H1 (cell line): ENCODE results near the gene MIEN1. TPM values are rescaled to one million over a fixed set of nuclear protein-coding genes. Genes with fewer than 3 reads are reported as not detected.

ENCODE experiments used
- ASH2L ChIP-seq: fragments of 200-600, 300-600 bp; sonication (generic); IDR thresholded peaks from one replicate; pipeline ENCODE4 v1.7.1; 2017; ENCODE audit warnings: low read length
- BACH1 ChIP-seq: IDR thresholded peaks from 2 replicates; pipeline ENCODE4 v1.6.1; 2012; ENCODE audit warnings: low read length, improper control_type of control experiment
- CHD1 ChIP-seq: IDR thresholded peaks from 2 replicates; pipeline ENCODE4 v1.6.1; 2012; ENCODE audit warnings: low read depth, low read length, improper control_type of control experiment
- CREB1 ChIP-seq: IDR thresholded peaks from 2 replicates; pipeline ENCODE4 v1.6.1; 2012; ENCODE audit warnings: inconsistent platforms
- EGR1 ChIP-seq: IDR thresholded peaks from 2 replicates; pipeline ENCODE4 v1.6.1; 2011; ENCODE audit warnings: low read depth, low read length, borderline replicate concordance
- GABPA ChIP-seq: IDR thresholded peaks from 2 replicates; pipeline ENCODE4 v1.6.1; 2011; ENCODE audit warnings: mild to moderate bottlenecking, low read length, moderate library complexity, borderline replicate concordance; ENCODE audit not compliant: insufficient read depth
- HDAC2 ChIP-seq, 2 experiments: fragments of 300-600 bp in 1 of 2; sonication (generic) in 1 of 2; IDR thresholded peaks; 2 replicates each; pipeline ENCODE4 v1.6.1; 2011 to 2012; ENCODE audit warnings: low read depth in 2 of 2, low read length in 2 of 2, mild to moderate bottlenecking in 2 of 2, moderate library complexity in 2 of 2, borderline replicate concordance in 1 of 2, inconsistent platforms in 1 of 2
- KDM4A ChIP-seq: IDR thresholded peaks from one replicate; pipeline ENCODE4 v1.7.1; 2012; ENCODE audit warnings: low read depth, mild to moderate bottlenecking, moderate library complexity, low read length, inconsistent platforms; ENCODE audit not compliant: severe bottlenecking
- KDM5A ChIP-seq: fragments of 200-600 bp; IDR thresholded peaks from 2 replicates; pipeline ENCODE4 v1.7.1; 2012; ENCODE audit warnings: mild to moderate bottlenecking, low read length, inconsistent platforms, mixed read lengths
- POLR2A ChIP-seq, 2 experiments: IDR thresholded peaks; 1 replicate in 1 of 2; 2 replicates in 1 of 2; pipeline ENCODE4 v1.6.1; 2011; ENCODE audit warnings: low read depth in 2 of 2, low read length in 2 of 2, mild to moderate bottlenecking in 2 of 2; ENCODE audit errors: control extremely low read depth in 1 of 2
- RAD21 ChIP-seq, 2 experiments: IDR thresholded peaks in 1 of 2; conservative IDR thresholded peaks in 1 of 2; 2 replicates each; pipeline ENCODE4 v1.6.1; 2011; ENCODE audit warnings: low read depth in 2 of 2, low read length in 2 of 2, improper control_type of control experiment in 1 of 2, inconsistent platforms in 1 of 2, mild to moderate bottlenecking in 1 of 2, moderate library complexity in 1 of 2
- RBBP5 ChIP-seq: IDR thresholded peaks from 2 replicates; pipeline ENCODE4 v1.7.1; 2012; ENCODE audit warnings: low read depth, mild to moderate bottlenecking, inconsistent platforms, low read length, moderate library complexity, borderline replicate concordance
- SIN3A ChIP-seq, 2 experiments: IDR thresholded peaks in 1 of 2; conservative IDR thresholded peaks in 1 of 2; 2 replicates each; pipeline ENCODE4 v1.6.1; 2011 to 2012; ENCODE audit warnings: low read length in 2 of 2, improper control_type of control experiment in 1 of 2, low read depth in 1 of 2, mild to moderate bottlenecking in 1 of 2
- TAF7 ChIP-seq: optimal IDR thresholded peaks from 2 replicates; pipeline ENCODE3; 2011; ENCODE audit warnings: low read depth, mild to moderate bottlenecking, inconsistent platforms, low read length, moderate library complexity, borderline replicate concordance
- TCF12 ChIP-seq: IDR thresholded peaks from 2 replicates; pipeline ENCODE4 v1.6.1; 2011; ENCODE audit warnings: low read depth, mild to moderate bottlenecking, low read length
- polyA plus RNA-seq, 7 experiments: library from polyadenylated mRNA; depleted of rRNA in 3 of 7; stranded (reverse) in 5 of 7; unstranded in 2 of 7; fragments of >200 nt in 5 of 7; fragments of 200-250 nt in 2 of 7; gene quantifications; 1 replicate in 5 of 7; 2 replicates in 1 of 7; 4 replicates in 1 of 7; pipeline versions ENCODE4 v1.2.1 to v1.2.3, GENCODE V29; 2011 to 2013; ENCODE audit warnings: missing spikeins in 2 of 7, mixed read lengths in 2 of 7
- total RNA-seq: library from RNA; stranded (reverse); fragmentation: NEBNext Ultra II Directional; extraction: Animal tissue kit (Norgen Biotek cat#: 25700); gene quantifications from 2 replicates; pipeline ENCODE4 v1.2.1, GENCODE V29; 2021
- TF ChIP-seq, protein P1 (sequence below): IDR thresholded peaks from 2 replicates; pipeline ENCODE4 v1.6.1; 2012; ENCODE audit warnings: inconsistent platforms
- TF ChIP-seq, protein P2 (sequence below): IDR thresholded peaks from 2 replicates; pipeline ENCODE4 v1.6.1; 2012; ENCODE audit warnings: inconsistent platforms
- TF ChIP-seq, protein P3 (sequence below): IDR thresholded peaks from 2 replicates; pipeline ENCODE4 v1.6.1; 2012; ENCODE audit warnings: low read length, inconsistent platforms

MIEN1 gene
- total and polyA plus RNA-seq, 2 of the 8 experiments (the other 6 are each of a cell fraction or from before 2014, with no cell fraction given), result 29.6 to 54.9 TPM

DNA sequence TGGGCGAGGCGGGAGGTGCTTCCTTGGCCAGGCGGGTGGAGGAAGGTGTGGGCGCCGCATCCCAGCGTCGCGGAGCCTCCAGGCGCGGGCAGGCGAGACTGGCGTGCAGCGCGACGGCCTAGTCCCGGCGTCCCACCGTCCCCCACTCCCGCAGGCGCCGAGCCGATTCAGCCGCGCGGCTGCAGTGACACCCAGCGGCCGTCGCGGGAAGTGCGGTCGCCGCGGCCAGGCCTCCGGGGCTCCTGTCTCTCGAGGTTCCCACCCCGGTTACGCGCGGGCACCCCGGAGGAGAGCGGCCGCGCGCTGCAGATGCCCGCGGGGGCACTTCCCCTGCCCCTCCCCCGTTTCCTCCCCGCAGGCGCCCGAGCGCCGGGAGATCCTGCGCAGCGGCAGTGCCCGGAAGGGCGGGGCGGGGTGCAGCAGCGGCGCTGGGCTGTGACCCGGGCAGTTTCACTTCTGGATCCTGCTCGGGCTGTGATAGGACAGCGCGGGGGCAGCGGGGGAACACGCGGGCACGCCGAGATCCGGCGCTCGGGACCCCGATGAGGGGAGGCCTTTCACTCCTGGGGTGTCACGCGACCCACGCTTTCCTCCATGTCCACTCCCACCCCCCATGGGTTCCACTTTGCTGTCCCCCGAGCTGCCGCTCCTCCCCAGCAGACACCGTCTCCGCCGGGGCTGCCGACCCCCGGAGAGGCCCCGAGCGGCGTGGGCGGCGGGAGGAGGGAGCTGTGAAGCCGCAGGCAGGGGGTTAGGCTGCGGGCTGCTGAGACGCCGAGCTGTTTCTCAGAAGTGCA lies 24.0 kb upstream of the MIEN1 start (continued):
- TF ChIP-seq, protein P1, sequence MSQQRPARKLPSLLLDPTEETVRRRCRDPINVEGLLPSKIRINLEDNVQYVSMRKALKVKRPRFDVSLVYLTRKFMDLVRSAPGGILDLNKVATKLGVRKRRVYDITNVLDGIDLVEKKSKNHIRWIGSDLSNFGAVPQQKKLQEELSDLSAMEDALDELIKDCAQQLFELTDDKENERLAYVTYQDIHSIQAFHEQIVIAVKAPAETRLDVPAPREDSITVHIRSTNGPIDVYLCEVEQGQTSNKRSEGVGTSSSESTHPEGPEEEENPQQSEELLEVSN, result peak; percentile 32; the same call in 1 of the 2 replicates
- TF ChIP-seq SIN3A (conservative IDR thresholded peaks at IDR 0.05 in 1 of 2, IDR thresholded peaks at IDR 0.05 in 1 of 2; ENCODE audit: low read depth in 1 of 2, low read length in 2 of 2), result 0 out of 4 replicates have a peak, but pooled peaks of 1 of the 2 experiments have one; percentile 37
- peak; percentile 19; the same call in 1 of the 2 replicates for TF ChIP-seq EGR1
- TF ChIP-seq CREB1, result peak; percentile 37
- no peak for TF ChIP-seq TAF7
- 0 out of 4 replicates have a peak, but pooled peaks of 1 of the 2 experiments have one; percentile 39 for TF ChIP-seq HDAC2 (IDR thresholded peaks at IDR 0.05; ENCODE audit: borderline replicate concordance in 1 of 2, low read depth in 2 of 2, low read length in 2 of 2)
- TF ChIP-seq TCF12, result no peak
- TF ChIP-seq POLR2A (IDR thresholded peaks at IDR 0.05; ENCODE audit: control extremely low read depth in 1 of 2, low read depth in 2 of 2, low read length in 2 of 2), result 0 out of 3 replicates have a peak, but pooled peaks of 1 of the 2 experiments have one; percentile 32
- TF ChIP-seq, protein P2, sequence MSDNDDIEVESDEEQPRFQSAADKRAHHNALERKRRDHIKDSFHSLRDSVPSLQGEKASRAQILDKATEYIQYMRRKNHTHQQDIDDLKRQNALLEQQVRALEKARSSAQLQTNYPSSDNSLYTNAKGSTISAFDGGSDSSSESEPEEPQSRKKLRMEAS, result peak; percentile 41; the same call in 1 of the 2 replicates
- TF ChIP-seq GABPA, result peak; percentile 29; the same call in 1 of the 2 replicates
- TF ChIP-seq, protein P3, sequence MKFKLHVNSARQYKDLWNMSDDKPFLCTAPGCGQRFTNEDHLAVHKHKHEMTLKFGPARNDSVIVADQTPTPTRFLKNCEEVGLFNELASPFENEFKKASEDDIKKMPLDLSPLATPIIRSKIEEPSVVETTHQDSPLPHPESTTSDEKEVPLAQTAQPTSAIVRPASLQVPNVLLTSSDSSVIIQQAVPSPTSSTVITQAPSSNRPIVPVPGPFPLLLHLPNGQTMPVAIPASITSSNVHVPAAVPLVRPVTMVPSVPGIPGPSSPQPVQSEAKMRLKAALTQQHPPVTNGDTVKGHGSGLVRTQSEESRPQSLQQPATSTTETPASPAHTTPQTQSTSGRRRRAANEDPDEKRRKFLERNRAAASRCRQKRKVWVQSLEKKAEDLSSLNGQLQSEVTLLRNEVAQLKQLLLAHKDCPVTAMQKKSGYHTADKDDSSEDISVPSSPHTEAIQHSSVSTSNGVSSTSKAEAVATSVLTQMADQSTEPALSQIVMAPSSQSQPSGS, result no peak
- peak; percentile 36 for TF ChIP-seq ASH2L
- TF ChIP-seq BACH1, result peak; percentile 26; the same call in 1 of the 2 replicates
- TF ChIP-seq KDM5A, result peak; percentile 85
- no peak for TF ChIP-seq CHD1
- TF ChIP-seq RBBP5, result no peak
- peak; percentile 62 for TF ChIP-seq KDM4A
- peak; percentile 89 to 92 for TF ChIP-seq RAD21 (IDR thresholded peaks at IDR 0.05 in 1 of 2, conservative IDR thresholded peaks at IDR 0.05 in 1 of 2; ENCODE audit: low read depth in 2 of 2, low read length in 2 of 2)
- TF ChIP-seq, all 59 proteins: peak for 15
